Stimulated activated CD8-positive, alpha-beta memory T cell treated with anti-CD3 and anti-CD28 coated beads, Interleukin-4, amount 100 ng/mL, for 1 hour (primary cell): Measurements from ENCODE around the gene PTPMT1.

Experiments used
- DNase-seq, 2 donors: peaks; one replicate each; pipeline ENCODE4 v3.0.0-alpha.2; 2020; ENCODE audit warnings: low read depth in 2 of 2, low spot score in 1 of 2

Gene PTPMT1

DNA sequence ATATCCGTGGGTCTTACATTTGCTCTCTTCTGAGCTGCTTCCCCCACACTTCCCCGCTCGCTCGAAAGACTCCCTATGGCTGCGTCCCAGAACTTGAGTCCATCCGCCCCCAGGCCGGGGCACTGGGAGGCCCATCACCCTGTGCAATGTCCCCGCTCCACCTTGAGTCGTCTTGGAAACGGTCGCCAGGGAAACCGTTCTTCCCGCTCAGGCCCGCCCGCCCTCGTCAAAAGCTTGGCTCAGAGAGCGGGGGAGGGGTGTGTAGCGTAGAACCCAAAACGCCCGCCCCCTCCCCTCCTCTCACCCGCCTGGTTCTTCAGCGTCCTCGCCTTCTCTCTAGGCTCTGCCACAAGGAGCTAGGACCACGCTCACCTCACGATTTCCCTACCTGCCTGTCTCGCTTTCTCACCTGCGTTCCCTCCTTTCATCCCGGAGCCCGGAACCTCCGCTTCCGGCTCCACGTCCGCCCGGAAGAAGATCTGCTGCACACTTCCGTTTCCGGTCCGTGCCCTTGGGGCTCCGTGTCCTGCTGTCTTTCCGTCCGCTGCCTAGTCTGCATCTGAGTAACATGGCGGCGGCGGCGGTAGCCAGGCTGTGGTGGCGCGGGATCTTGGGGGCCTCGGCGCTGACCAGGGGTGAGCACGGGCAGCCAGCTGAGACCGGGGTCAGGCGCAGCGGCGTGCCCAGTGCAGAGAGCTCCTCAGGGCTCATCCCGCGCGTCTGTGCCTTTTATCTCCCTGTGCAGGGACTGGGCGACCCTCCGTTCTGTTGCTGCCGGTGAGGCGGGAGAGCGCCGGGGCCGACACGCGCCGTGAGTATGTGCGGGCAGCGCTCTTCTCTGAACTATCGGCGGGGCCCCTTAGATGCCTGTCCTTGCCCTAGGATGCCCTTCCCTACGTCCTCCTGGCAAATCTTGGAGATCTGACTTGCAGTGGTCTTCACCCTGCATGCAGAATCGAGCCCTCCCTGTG lies 13.4 kb downstream of the PTPMT1 start, which contains the start of the genes KBTBD4 and NDUFS3:
Gene KBTBD4 (minus strand): TSS at position 447 of the 971 bp plus-strand sequence. CDS start 19 bp downstream, at position 428.
Gene NDUFS3 (plus strand): TSS at position 551 of the 971 bp plus-strand sequence. CDS start 18 bp downstream, at position 569.
- peak; percentile 74 to 77 for DNase-seq

- no peak for DNase-seq
These were observed 18.4 kb downstream of the PTPMT1 start for GRCh38 chr11:47583844-47584243.

GRCh38 chr11:47586098-47586855 lies 20.9 kb downstream of the PTPMT1 start, which contains the start of gene FAM180B:
Gene FAM180B (plus strand): TSS chr11:47586678. CDS start chr11:47586769, 91 bp downstream.
- no peak for DNase-seq

GRCh38 chr11:47587039-47587716 lies 21.8 kb downstream of the PTPMT1 start:
- DNase-seq = no peak

GRCh38 chr11:47587723-47588326 lies 22.4 kb downstream of the PTPMT1 start:
- no peak for DNase-seq

GRCh38 chr11:47589118-47589517 lies 23.7 kb downstream of the PTPMT1 start:
- DNase-seq = no peak

GRCh38 chr11:47589584-47589976 lies 24.2 kb downstream of the PTPMT1 start:
- no peak for DNase-seq

DNA sequence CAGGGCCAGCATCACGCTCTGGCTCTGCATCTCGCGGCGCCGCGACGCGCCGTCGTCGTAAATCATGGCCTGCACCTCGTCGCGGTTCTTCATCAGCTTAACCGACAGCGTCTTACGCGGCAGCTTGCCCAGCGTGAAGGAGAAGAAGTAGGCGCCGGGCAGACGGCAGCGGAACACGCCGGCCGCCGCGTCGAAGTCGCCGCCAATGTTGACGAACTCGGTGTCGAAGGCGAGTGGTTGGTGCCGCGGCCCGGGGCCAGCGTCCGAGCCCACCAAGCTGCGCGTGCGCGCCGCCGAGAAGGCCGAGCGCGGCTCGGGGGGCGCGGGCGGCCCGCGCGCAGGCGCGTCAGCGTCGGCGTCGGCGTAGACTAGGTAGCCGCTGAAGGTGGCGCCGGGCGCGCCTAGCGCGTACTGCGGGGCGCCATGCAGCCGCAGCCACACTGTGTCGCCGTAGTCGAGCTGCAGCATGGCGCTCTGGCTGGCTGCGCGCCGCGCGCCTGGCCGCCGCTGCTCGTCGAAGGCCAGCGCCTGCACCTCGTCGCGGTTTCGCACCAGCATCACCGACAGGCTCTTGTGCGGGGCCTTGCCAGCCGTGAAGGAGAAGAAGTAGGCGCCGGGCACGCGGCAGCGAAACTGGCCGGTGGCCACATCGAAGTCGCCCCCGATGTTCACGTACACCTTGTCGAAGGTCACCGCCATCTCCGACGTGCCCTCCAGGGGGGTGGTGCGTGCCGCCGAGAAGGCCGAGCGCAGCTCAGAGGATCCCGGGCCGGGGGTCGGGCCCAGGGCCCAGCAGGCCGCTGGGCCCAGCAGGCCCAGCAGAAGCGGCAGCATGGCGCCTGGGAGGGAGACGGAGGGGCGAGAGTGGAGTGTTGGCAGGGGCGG lies 24.8 kb downstream of the PTPMT1 start:
- DNase-seq = no peak

DNA sequence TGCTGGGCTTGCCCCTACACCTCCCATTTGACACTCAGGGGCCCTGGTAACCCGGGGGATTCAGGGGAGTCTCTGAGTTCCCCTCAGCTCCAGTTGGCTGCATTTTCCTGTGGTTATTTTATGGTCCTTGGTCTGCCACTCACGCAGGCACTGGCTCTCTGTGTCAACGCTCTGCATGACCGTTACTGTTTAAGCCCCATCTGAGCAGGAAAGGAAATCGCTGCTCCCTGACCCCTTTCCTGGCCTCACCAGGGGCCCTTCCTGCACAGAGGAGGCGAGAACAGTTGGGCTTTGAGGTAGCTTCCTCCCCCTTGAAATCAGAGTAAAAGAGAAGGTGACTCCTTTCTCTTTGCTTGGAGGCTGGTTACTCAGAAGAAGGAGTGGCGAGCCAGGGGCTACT lies 26.4 kb downstream of the PTPMT1 start:
- DNase-seq = no peak

- no peak for DNase-seq
These were observed 26.9 kb downstream of the PTPMT1 start for GRCh38 chr11:47592251-47592650.

GRCh38 chr11:47592970-47593369 lies 27.6 kb downstream of the PTPMT1 start:
- DNase-seq = no peak

- DNase-seq = no peak
These were observed 28.1 kb downstream of the PTPMT1 start for GRCh38 chr11:47593492-47593933.

GRCh38 chr11:47593934-47594855 lies 28.8 kb downstream of the PTPMT1 start, which contains the start of gene C1QTNF4:
Gene C1QTNF4 (minus strand): TSS chr11:47594411. CDS start chr11:47590810, 3,601 bp downstream.
- DNase-seq = no peak

DNA sequence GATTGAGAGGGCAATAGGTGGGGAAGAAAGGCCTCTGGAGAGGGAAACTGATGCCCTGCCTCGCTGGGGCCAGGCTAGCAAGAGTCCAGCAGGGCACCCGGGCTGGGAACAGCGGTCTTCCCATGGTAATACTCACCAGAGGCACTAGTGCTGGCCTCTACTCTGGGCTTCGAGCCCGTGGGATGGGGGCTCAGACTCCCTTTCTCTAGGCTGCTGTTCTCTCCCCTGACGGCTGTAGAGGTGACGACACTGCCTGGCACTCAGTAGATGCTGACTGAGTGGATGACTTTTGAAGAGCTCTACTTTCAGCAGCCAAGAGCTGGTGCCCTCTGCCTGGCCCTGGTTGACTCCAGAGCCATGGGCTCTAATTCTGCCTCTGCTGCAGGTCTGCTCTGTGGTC lies 29.6 kb downstream of the PTPMT1 start:
- DNase-seq = no peak

DNA sequence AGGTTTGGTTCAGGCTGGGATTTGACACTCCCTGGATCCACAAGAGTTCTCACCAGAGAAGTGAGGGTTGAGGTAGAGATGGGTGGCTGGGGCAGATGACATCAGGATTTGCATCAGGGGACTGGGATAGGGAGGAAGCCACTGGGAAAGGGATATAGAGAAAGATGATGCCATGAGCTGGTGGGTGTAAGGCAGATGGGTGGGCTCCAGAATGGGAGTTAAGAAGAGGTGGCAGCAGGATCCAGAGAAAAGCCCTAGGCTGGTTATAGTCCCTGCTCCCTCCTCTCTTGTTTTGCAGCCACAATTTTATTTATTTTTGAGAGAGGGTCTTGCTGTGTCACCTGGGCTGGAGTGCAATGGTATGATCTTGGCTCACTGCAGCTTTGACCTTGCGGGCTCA lies 30.6 kb downstream of the PTPMT1 start:
- no peak for DNase-seq

- DNase-seq = no peak
These were observed 34.5 kb downstream of the PTPMT1 start for GRCh38 chr11:47599902-47600301.

GRCh38 chr11:47603295-47603694 lies 37.9 kb downstream of the PTPMT1 start:
- no peak for DNase-seq

DNA sequence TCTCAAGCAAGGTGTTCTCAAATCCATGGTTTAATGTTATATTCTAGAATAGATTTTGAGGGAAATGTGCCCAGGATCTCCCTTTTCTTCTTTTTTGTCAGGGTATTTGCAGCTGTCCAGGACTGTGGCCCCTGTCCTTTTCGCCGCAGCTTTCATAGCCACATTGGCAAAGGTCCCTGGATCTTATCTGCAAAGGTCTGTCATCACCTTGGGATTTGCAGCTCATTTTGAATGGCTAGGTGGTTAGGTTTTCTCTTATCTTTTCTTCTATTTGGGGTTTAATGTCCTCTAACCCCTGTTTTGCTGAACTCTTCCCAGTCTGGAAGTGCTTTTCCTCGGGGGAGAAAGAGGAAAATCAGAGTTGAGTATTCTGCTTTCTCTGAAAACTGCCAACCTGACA lies 40.5 kb downstream of the PTPMT1 start:
- no peak for DNase-seq
